Activated naive CD4-positive, alpha-beta T cell treated with anti-CD3 and anti-CD28 coated beads, Interleukin-2, amount 50 U/mL, for 16 hours (primary cell): ENCODE results near the gene ACYP2.
"Not testable (repeated sequence)": the region's sequence is repeated elsewhere in the genome, so short reads cannot be mapped to it uniquely, and the experiment has no call there.

Experiments used
- DNase-seq: peaks from one replicate; pipeline ENCODE4 v3.0.0-alpha.2; 2020

Gene ACYP2

GRCh38 chr2:54275541-54275940 lies 160.1 kb downstream of the ACYP2 start:
- DNase-seq, result no peak

- DNase-seq, result no peak
Measured at GRCh38 chr2:54279385-54279784, 164.0 kb downstream of the ACYP2 start.

- DNase-seq, result no peak
Measured at GRCh38 chr2:54284826-54285225, 169.4 kb downstream of the ACYP2 start.

GRCh38 chr2:54285451-54285850 lies 170.0 kb downstream of the ACYP2 start:
- no peak for DNase-seq

- DNase-seq, result no peak
Measured at GRCh38 chr2:54287532-54287931, 172.1 kb downstream of the ACYP2 start.

- DNase-seq, result no peak
Measured at GRCh38 chr2:54289917-54290316, 174.5 kb downstream of the ACYP2 start.

- DNase-seq, result no peak
Measured at GRCh38 chr2:54290356-54291025, 175.1 kb downstream of the ACYP2 start.

- DNase-seq, result not testable (repeated sequence)
Measured at GRCh38 chr2:54294665-54295064, 179.2 kb downstream of the ACYP2 start.

- no peak for DNase-seq
Measured at GRCh38 chr2:54295911-54296310, 180.5 kb downstream of the ACYP2 start.

- DNase-seq, result no peak
Measured at GRCh38 chr2:54298514-54298913, 183.1 kb downstream of the ACYP2 start.

GRCh38 chr2:54303631-54304030 lies 188.2 kb downstream of the ACYP2 start:
- DNase-seq, result no peak

GRCh38 chr2:54306556-54306955 lies 191.1 kb downstream of the ACYP2 start:
- DNase-seq, result no peak

GRCh38 chr2:54308186-54308585 lies 192.8 kb downstream of the ACYP2 start:
- no peak for DNase-seq

GRCh38 chr2:54308782-54309181 lies 193.4 kb downstream of the ACYP2 start:
- DNase-seq, result no peak

- no peak for DNase-seq
Measured at GRCh38 chr2:54310311-54310710, 194.9 kb downstream of the ACYP2 start.

GRCh38 chr2:54310961-54311360 lies 195.5 kb downstream of the ACYP2 start:
- no peak for DNase-seq

GRCh38 chr2:54313147-54313546 lies 197.7 kb downstream of the ACYP2 start:
- no peak for DNase-seq

GRCh38 chr2:54317973-54318372 lies 202.6 kb downstream of the ACYP2 start:
- DNase-seq, result no peak

GRCh38 chr2:54318821-54319220 lies 203.4 kb downstream of the ACYP2 start:
- DNase-seq, result no peak

GRCh38 chr2:54321047-54321446 lies 205.6 kb downstream of the ACYP2 start:
- no peak for DNase-seq

- not testable (repeated sequence) for DNase-seq
Measured at GRCh38 chr2:54324517-54324916, 209.1 kb downstream of the ACYP2 start.

- no peak for DNase-seq
Measured at GRCh38 chr2:54325148-54325547, 209.7 kb downstream of the ACYP2 start.

- DNase-seq, result no peak
Measured at GRCh38 chr2:54329482-54330161, 214.2 kb downstream of the ACYP2 start.

- DNase-seq, result peak; percentile 88
Measured at GRCh38 chr2:54330162-54330925, 214.9 kb downstream of the ACYP2 start.
